ENCODE results near the gene ZCCHC4. TPM values are rescaled to one million over a fixed set of nuclear protein-coding genes. Genes with fewer than 3 reads are reported as not detected.
A peak's percentile ranks its signal among the peaks of the same experiment; 100 is the strongest.

ZCCHC4 gene
- total RNA-seq, 1 donor from 2014 or later: 11.5 TPM

GRCh38 chr4:25345744-25346143 lies 33.2 kb downstream of the ZCCHC4 start:
- no peak for TF ChIP-seq CTCF (conservative IDR thresholded peaks at IDR 0.05)
- Mint-ChIP-seq H3K4me1 (peaks cover 6% of the 10 kb centered on the region), H3K27ac (ENCODE audit: unreplicated experiment) (peak overlapping the region; percentile 41), H3K27me3 (ENCODE audit: low read depth) (no peaks in the 10 kb centered on the region), H3K4me3 (no peak overlapping the region), H3K36me3 (ENCODE audit: low read depth) (peaks cover 4% of the 10 kb centered on the region), H3K9me3 (peaks cover 2% of the 10 kb centered on the region)
- DNase-seq (ENCODE audit: low read depth, low spot score): no peak

- no peak for DNase-seq (ENCODE audit: low read depth, low spot score)
- H3K4me3 Mint-ChIP-seq: no peak overlapping the region
- H3K36me3 Mint-ChIP-seq (ENCODE audit: low read depth): peaks cover 4% of the 10 kb centered on the region
- peaks cover 2% of the 10 kb centered on the region for H3K9me3 Mint-ChIP-seq
- TF ChIP-seq CTCF (conservative IDR thresholded peaks at IDR 0.05): no peak
- no peaks in the 10 kb centered on the region for H3K27me3 Mint-ChIP-seq (ENCODE audit: low read depth)
- H3K27ac Mint-ChIP-seq (ENCODE audit: unreplicated experiment): no peak overlapping the region
- H3K4me1 Mint-ChIP-seq: peaks cover 6% of the 10 kb centered on the region
These were observed 34.3 kb downstream of the ZCCHC4 start for GRCh38 chr4:25346913-25347312.

GRCh38 chr4:25347473-25347872 lies 34.9 kb downstream of the ZCCHC4 start:
- TF ChIP-seq CTCF (conservative IDR thresholded peaks at IDR 0.05): no peak
- DNase-seq (ENCODE audit: low read depth, low spot score): no peak
- peaks cover 6% of the 10 kb centered on the region for H3K4me1 Mint-ChIP-seq
- peaks cover 4% of the 10 kb centered on the region for H3K36me3 Mint-ChIP-seq (ENCODE audit: low read depth)
- no peak overlapping the region for H3K4me3 Mint-ChIP-seq
- no peak overlapping the region for H3K27ac Mint-ChIP-seq (ENCODE audit: unreplicated experiment)
- H3K27me3 Mint-ChIP-seq (ENCODE audit: low read depth): no peaks in the 10 kb centered on the region
- H3K9me3 Mint-ChIP-seq: peaks cover 2% of the 10 kb centered on the region

- Mint-ChIP-seq H3K27me3 (ENCODE audit: low read depth) (no peaks in the 10 kb centered on the region), H3K4me1 (peaks cover 6% of the 10 kb centered on the region), H3K9me3 (peaks cover 2% of the 10 kb centered on the region), H3K4me3 (no peak overlapping the region), H3K36me3 (ENCODE audit: low read depth) (peaks cover 4% of the 10 kb centered on the region), H3K27ac (ENCODE audit: unreplicated experiment) (no peak overlapping the region)
- DNase-seq (ENCODE audit: low read depth, low spot score): no peak
- no peak for TF ChIP-seq CTCF (conservative IDR thresholded peaks at IDR 0.05)
These were observed 35.4 kb downstream of the ZCCHC4 start for GRCh38 chr4:25347971-25348370.

- no peak for TF ChIP-seq CTCF (conservative IDR thresholded peaks at IDR 0.05)
- Mint-ChIP-seq H3K27me3 (ENCODE audit: low read depth) (no peaks in the 10 kb centered on the region), H3K4me1 (peaks cover 5% of the 10 kb centered on the region), H3K9me3 (no peaks in the 10 kb centered on the region), H3K27ac (ENCODE audit: unreplicated experiment) (no peak overlapping the region), H3K4me3 (no peak overlapping the region), H3K36me3 (ENCODE audit: low read depth) (no peaks in the 10 kb centered on the region)
- DNase-seq (ENCODE audit: low read depth, low spot score): no peak
These were observed 38.0 kb downstream of the ZCCHC4 start for GRCh38 chr4:25350561-25350960.
